GM12865 (cell line): ENCODE measurements around the gene COPS8.
A peak's percentile ranks its signal among the peaks of the same experiment; 100 is the strongest.

ENCODE experiments used
- DNase-seq: peaks from one replicate; pipeline ENCODE4 v3.0.0; 2010; ENCODE audit warnings: low read depth
- H3K4me3 ChIP-seq: 2 replicates; pipeline ENCODE4 v1.5.1; 2011; ENCODE audit warnings: mild to moderate bottlenecking, low read depth, low read length, control low read depth
- TF ChIP-seq, protein P1 (sequence below): IDR thresholded peaks from 2 replicates; pipeline ENCODE4 v1.5.1; 2011; ENCODE audit warnings: low read length, control low read depth, low read depth, inconsistent platforms; ENCODE audit not compliant: insufficient read depth; ENCODE audit errors: missing control alignments

The COPS8 gene

DNA sequence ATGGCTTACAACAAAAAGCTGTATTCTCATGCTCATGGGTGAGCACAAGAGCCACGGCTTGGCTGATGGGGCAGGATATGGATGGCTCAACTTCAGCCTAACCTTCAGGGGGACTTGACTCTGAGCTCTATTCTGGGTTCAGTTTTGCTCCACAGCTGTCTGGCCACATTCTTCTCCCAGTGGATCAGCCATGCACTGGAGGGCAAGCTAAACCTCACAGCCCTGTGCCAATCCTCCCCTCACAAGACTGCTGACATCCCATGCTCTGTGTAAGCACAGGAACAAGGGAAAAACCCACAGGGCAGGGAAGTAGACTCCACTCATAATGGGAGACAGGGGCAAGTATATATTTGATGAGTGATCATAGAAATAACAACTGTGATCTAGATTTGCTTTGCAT is 35.6 kb downstream of the COPS8 start:
- DNase-seq: no peak
- TF ChIP-seq, protein P1, sequence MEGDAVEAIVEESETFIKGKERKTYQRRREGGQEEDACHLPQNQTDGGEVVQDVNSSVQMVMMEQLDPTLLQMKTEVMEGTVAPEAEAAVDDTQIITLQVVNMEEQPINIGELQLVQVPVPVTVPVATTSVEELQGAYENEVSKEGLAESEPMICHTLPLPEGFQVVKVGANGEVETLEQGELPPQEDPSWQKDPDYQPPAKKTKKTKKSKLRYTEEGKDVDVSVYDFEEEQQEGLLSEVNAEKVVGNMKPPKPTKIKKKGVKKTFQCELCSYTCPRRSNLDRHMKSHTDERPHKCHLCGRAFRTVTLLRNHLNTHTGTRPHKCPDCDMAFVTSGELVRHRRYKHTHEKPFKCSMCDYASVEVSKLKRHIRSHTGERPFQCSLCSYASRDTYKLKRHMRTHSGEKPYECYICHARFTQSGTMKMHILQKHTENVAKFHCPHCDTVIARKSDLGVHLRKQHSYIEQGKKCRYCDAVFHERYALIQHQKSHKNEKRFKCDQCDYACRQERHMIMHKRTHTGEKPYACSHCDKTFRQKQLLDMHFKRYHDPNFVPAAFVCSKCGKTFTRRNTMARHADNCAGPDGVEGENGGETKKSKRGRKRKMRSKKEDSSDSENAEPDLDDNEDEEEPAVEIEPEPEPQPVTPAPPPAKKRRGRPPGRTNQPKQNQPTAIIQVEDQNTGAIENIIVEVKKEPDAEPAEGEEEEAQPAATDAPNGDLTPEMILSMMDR: no peak
- H3K4me3 ChIP-seq: no peak overlapping the region

DNA sequence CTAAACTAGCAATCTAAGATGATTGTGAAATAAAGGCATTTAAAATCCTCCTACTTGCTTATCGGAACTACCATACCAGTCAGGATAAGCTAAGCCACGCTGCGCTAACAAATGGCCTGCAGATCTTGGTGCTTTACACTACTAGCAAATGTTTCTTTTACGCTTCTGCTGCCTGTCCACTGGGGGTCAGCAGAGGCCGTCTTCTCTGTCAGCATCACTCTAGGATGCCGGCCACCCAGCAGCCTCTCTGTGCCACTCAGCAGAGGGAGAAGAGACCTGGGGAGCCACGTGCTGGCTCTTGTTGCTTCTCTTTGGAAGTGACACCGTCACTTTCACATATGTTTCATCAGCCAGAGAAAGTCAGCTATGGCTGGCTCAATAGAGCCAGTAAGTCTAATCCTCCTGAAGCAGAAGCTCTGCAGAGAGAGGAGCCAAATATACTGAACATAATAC is 36.6 kb downstream of the COPS8 start:
- peak; percentile 59 for DNase-seq
- TF ChIP-seq, protein P1: peak; percentile 60
- no peak overlapping the region for H3K4me3 ChIP-seq

DNA sequence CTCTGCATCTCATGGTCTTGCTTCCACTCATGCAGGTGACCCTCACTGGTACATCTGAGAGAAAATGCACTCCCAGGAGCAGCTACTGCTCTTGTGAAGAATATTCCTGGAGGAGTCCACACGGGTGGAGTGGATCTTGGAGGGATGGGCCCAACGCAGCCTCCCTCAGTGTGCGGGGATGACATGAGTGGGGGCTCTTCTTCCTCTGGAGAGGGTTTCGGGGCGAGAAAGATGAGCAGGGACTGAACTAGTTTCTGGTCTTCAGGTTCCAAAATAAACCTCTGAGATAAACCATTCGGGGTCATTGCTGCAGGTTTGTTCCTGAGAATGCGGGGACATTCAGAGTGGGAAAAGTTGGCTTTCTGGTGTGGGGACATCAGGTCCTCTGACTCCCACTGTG is 39.1 kb downstream of the COPS8 start:
- TF ChIP-seq, protein P1: no peak
- DNase-seq: no peak
- no peak overlapping the region for H3K4me3 ChIP-seq

DNA sequence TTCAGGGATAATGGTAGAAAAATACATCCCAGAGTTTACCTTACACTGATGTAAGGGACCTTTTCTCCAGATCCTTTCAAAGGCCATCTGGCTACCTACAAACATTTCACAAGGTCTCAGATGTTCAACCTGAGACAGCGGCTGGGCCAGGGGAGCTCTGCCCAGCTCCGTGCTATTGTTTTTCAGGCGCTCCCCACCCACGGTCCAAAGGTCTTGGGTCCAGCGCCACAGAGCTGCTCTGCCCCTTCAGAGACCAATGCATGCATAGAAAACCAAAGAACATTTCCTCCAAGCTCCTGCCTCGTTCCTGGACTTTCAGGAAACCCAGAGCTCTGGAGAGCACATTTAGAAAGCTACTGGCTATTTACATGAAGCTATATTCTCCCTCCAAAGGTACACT is 40.3 kb downstream of the COPS8 start:
- DNase-seq: no peak
- H3K4me3 ChIP-seq: no peak overlapping the region
- TF ChIP-seq, protein P1: no peak

DNA sequence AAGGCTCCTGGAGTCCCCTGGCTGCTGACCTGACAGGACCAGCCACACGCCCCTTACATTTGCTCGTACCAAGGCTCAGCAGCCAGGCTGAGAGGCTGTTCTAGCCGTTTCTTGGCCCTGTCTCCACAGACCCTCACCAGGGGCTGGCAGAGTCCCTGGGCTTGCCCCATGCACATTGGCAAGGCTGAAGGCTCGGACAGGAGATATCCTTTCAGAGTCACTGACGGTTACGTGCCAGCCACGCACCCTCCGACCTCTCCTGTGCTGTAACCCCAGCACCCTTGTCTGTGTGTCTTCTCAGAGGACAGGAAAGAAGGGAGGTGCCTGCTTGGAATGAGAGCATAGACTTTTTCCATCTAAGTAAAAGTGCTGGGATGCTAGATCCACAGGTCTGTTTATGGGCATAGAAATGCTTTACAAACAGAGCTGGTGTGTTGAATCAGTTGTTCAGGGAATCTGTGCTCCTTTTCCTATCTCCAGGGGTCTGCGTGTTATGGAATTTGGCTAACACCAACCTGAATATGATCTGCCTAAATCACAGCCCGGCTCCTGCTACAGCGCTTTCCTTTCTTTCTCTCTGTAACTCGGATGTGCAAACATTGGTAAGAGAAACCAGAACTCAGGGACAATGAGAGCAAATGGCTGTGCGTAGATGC is 41.0 kb downstream of the COPS8 start:
- no peak overlapping the region for H3K4me3 ChIP-seq
- no peak for DNase-seq
- TF ChIP-seq, protein P1: no peak

DNA sequence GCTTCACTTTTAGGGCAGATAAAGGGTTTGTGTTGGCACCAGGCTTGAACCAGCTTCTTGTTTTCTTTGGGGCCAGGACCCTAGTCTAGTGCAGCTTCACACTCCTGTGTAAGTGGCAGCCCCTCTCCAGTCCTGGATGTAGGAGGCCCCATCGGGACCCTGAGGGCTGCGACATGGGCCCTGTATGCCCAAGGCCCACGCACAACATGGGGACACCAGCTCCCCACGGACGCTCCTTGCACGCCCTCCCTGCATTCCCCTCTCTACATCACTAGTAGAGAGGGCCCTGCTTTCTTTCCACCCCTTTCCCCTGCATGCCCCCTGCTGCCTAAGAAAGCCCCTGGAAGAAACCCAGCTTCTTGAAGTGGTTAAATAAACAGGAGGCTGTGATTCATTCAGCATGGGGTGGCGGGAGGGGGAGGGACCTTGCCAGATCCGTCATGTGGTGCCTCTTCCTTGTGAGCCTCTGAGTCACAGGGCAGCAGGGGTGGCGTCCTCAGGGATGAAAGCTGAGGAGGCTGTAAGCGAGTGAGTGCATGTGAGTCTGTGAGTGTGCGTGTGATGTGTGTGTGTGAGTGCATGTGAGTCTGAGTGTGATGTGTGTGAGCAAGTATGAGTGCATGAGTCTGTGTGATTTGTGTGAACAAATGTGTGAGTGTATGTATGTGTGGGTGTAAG is 42.5 kb downstream of the COPS8 start:
- TF ChIP-seq, protein P1: no peak
- no peak for DNase-seq
- no peak overlapping the region for H3K4me3 ChIP-seq
